ENCODE results near the gene HS6ST2.

HS6ST2 gene

GRCh38 chrX:132615391-132616131 lies 342.9 kb downstream of the HS6ST2 start:
- Histone ChIP-seq H3K9ac (ENCODE audit: low read depth, low read length) (no peak overlapping the region), H3K4me2 (ENCODE audit: insufficient read depth, low read length) (no peak overlapping the region), H3K36me3 (ENCODE audit: insufficient read depth, low read length) (no peaks in the 10 kb centered on the region), H3K4me1 (ENCODE audit: insufficient read depth, low read length) (no peaks in the 10 kb centered on the region), H3K79me2 (ENCODE audit: insufficient read depth, low read length) (no peaks in the 10 kb centered on the region), H2AFZ (ENCODE audit: low read depth, low read length) (no peak overlapping the region), H4K20me1 (ENCODE audit: insufficient read depth, low read length) (no peaks in the 10 kb centered on the region), H3K9me3 (ENCODE audit: insufficient read depth, low read length, severe bottlenecking) (no peaks in the 10 kb centered on the region), H3K27me3 (ENCODE audit: insufficient read depth, low read length, poor library complexity) (no peaks in the 10 kb centered on the region), H3K27ac (ENCODE audit: low read length) (no peak overlapping the region), H3K4me3 (ENCODE audit: low read depth in 1 of 2, low read length in 2 of 2) (no peak overlapping the region)
- TF ChIP-seq, protein P1, sequence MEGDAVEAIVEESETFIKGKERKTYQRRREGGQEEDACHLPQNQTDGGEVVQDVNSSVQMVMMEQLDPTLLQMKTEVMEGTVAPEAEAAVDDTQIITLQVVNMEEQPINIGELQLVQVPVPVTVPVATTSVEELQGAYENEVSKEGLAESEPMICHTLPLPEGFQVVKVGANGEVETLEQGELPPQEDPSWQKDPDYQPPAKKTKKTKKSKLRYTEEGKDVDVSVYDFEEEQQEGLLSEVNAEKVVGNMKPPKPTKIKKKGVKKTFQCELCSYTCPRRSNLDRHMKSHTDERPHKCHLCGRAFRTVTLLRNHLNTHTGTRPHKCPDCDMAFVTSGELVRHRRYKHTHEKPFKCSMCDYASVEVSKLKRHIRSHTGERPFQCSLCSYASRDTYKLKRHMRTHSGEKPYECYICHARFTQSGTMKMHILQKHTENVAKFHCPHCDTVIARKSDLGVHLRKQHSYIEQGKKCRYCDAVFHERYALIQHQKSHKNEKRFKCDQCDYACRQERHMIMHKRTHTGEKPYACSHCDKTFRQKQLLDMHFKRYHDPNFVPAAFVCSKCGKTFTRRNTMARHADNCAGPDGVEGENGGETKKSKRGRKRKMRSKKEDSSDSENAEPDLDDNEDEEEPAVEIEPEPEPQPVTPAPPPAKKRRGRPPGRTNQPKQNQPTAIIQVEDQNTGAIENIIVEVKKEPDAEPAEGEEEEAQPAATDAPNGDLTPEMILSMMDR (IDR thresholded peaks at IDR 0.05; ENCODE audit: borderline replicate concordance, extremely low read depth, low read length, poor library complexity, severe bottlenecking) = peak; percentile 44
- no peak for TF ChIP-seq EZH2 (IDR thresholded peaks at IDR 0.05; ENCODE audit: borderline replicate concordance, low read depth, low read length, severe bottlenecking)
- DNase-seq (peak; percentile 31), ATAC-seq (ENCODE audit: insufficient read depth, low read depth) (0 out of 3 replicates have a peak, but pooled peaks have one; percentile 48)

DNA sequence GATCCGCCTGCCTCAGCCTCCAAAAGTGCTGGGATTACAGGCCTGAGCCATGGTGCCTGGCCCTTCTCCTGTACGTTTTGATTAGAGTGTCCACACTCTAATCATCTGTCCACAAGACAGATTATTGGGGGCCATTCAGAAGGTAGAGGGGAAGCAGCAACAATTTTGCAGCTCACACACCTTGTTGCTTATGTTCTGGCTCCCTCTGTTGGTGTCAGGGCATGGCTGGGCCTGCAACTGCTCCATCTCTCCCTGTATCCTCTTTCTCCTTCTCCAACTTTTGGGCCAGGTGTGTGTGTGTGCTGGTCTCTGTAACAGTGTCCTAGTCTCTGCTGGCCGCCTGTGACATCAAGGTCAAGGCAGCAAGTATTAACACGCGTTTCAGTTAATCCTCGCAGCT lies 344.1 kb downstream of the HS6ST2 start:
- TF ChIP-seq, protein P1 (IDR thresholded peaks at IDR 0.05; ENCODE audit: borderline replicate concordance, extremely low read depth, low read length, poor library complexity, severe bottlenecking) = peak; percentile 63
- no peak for TF ChIP-seq EZH2 (IDR thresholded peaks at IDR 0.05; ENCODE audit: borderline replicate concordance, low read depth, low read length, severe bottlenecking)
- Histone ChIP-seq H3K79me2 (ENCODE audit: insufficient read depth, low read length) (no peaks in the 10 kb centered on the region), H3K27ac (ENCODE audit: low read length) (no peak overlapping the region), H3K4me3 (ENCODE audit: low read depth in 1 of 2, low read length in 2 of 2) (no peak overlapping the region), H3K36me3 (ENCODE audit: insufficient read depth, low read length) (no peaks in the 10 kb centered on the region), H3K9ac (ENCODE audit: low read depth, low read length) (no peak overlapping the region), H3K4me2 (ENCODE audit: insufficient read depth, low read length) (no peak overlapping the region), H3K27me3 (ENCODE audit: insufficient read depth, low read length, poor library complexity) (no peaks in the 10 kb centered on the region), H2AFZ (ENCODE audit: low read depth, low read length) (no peak overlapping the region), H4K20me1 (ENCODE audit: insufficient read depth, low read length) (no peaks in the 10 kb centered on the region), H3K4me1 (ENCODE audit: insufficient read depth, low read length) (no peaks in the 10 kb centered on the region), H3K9me3 (ENCODE audit: insufficient read depth, low read length, severe bottlenecking) (no peaks in the 10 kb centered on the region)
- ATAC-seq (ENCODE audit: insufficient read depth, low read depth) (no peak), DNase-seq (peak; percentile 19)

DNA sequence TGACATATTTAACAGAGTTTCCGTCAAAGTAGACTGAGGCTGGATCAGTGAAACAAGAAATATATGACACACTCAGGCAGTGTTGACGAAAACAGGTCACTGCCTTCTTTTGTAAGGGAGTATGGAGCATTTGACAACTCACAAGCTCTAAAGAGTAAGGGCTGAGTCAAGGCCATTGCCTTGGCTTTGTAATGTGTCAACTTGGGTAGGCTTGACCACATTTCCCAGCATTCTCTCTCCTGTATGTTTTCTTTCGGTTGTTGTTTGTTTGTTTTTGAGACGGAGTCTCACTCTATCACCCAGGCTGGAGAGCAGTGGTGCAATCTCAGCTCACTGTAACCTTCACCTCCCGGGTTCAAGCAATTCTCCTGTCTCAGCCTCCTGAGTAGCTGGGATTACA lies 344.6 kb downstream of the HS6ST2 start:
- DNase-seq (no peak), ATAC-seq (ENCODE audit: insufficient read depth, low read depth) (no peak)
- TF ChIP-seq EZH2 (IDR thresholded peaks at IDR 0.05; ENCODE audit: borderline replicate concordance, low read depth, low read length, severe bottlenecking) = no peak
- TF ChIP-seq, protein P1 (IDR thresholded peaks at IDR 0.05; ENCODE audit: borderline replicate concordance, extremely low read depth, low read length, poor library complexity, severe bottlenecking) = no peak
- no peaks in the 10 kb centered on the region for H3K4me1 ChIP-seq (ENCODE audit: insufficient read depth, low read length)
- H3K9me3 ChIP-seq (ENCODE audit: insufficient read depth, low read length, severe bottlenecking) = no peaks in the 10 kb centered on the region
- no peak overlapping the region for H3K27ac ChIP-seq (ENCODE audit: low read length)
- no peaks in the 10 kb centered on the region for H3K79me2 ChIP-seq (ENCODE audit: insufficient read depth, low read length)
- no peaks in the 10 kb centered on the region for H3K27me3 ChIP-seq (ENCODE audit: insufficient read depth, low read length, poor library complexity)
- no peak overlapping the region for H3K9ac ChIP-seq (ENCODE audit: low read depth, low read length)
- no peak overlapping the region for H2AFZ ChIP-seq (ENCODE audit: low read depth, low read length)
- H3K36me3 ChIP-seq (ENCODE audit: insufficient read depth, low read length) = no peaks in the 10 kb centered on the region
- H4K20me1 ChIP-seq (ENCODE audit: insufficient read depth, low read length) = no peaks in the 10 kb centered on the region
- no peak overlapping the region for H3K4me3 ChIP-seq (ENCODE audit: low read depth in 1 of 2, low read length in 2 of 2)
- no peak overlapping the region for H3K4me2 ChIP-seq (ENCODE audit: insufficient read depth, low read length)
